HepG2 (cell line): ENCODE measurements around the gene XPC. TPM values are rescaled to one million over a fixed set of nuclear protein-coding genes. Genes with fewer than 3 reads are reported as not detected.

Source experiments
- ATAC-seq: fragments of 200-7000 bp; cut with Tn5 transposase; 3 replicates; pipeline ENCODE4 v1.9.1; 2020; ENCODE audit warnings: mild to moderate bottlenecking, moderate library complexity
- BruUV-seq: library from RNA; stranded (reverse); fragments of 400-500 nt; replicated peaks from 2 replicates; lab custom pipeline; 2021; lab: Mats Ljungman, UMichigan
- CTCF ChIA-PET: fragments of 300-600 bp; formaldehyde crosslinking; extraction: SDS; loops from one replicate; lab custom pipeline; 2021; ENCODE audit warnings: low total read pairs, inconsistent platforms, low intra/inter-chr PET ratio; lab: Yijun Ruan, JAX
- POLR2A ChIA-PET: fragments of 350-600 bp; sonication (Branson Sonifier 250); formaldehyde crosslinking; loops from one replicate; lab custom pipeline; 2020; ENCODE audit warnings: antibody characterized with exemption, inconsistent platforms; lab: Yijun Ruan, JAX
- DNase-seq: peaks from one replicate; pipeline ENCODE4 v3.0.0-alpha.2; 2015; ENCODE audit warnings: low spot score
- FAIRE-seq: peaks from 3 replicates; lab custom pipeline; 2011; peaks lifted over from hg19 to GRCh38; lab: Jason Lieb, UNC
- H2AFZ ChIP-seq: one replicate; pipeline ENCODE4 v1.6.1; 2011; ENCODE audit warnings: low read length, inconsistent platforms
- H3K27ac ChIP-seq: fragments of 300-600 bp; 3 replicates; pipeline ENCODE4 v1.8.0; 2011; ENCODE audit warnings: mixed run types, mild to moderate bottlenecking, mixed read lengths, low read length, inconsistent platforms; ENCODE audit not compliant: insufficient read depth; ENCODE audit errors: extremely low read length
- H3K27me3 ChIP-seq, 2 experiments: fragments of 200-600 bp in 1 of 2; 2 replicates in 1 of 2; 3 replicates in 1 of 2; pipeline versions ENCODE4 v1.6.0 to v1.8.0; 2011; ENCODE audit warnings: low read length in 2 of 2, mild to moderate bottlenecking in 2 of 2, moderate library complexity in 2 of 2, inconsistent platforms in 1 of 2; ENCODE audit not compliant: insufficient read depth in 2 of 2, control insufficient read depth in 1 of 2
- H3K36me3 ChIP-seq, 2 experiments: fragments of 200-600 bp in 1 of 2; replicated peaks in 1 of 2; 2 replicates in 1 of 2; 3 replicates in 1 of 2; pipeline versions ENCODE4 v1.5.1 to v1.8.0; 2011; ENCODE audit warnings: low read length in 2 of 2, inconsistent platforms in 1 of 2; ENCODE audit not compliant: insufficient read depth in 2 of 2, control insufficient read depth in 1 of 2
- H3K4me1 ChIP-seq: 2 replicates; pipeline ENCODE4 v1.5.1; 2012; ENCODE audit warnings: low read length, inconsistent platforms; ENCODE audit not compliant: insufficient read depth
- H3K4me2 ChIP-seq: 2 replicates; pipeline ENCODE4 v1.6.0; 2011; ENCODE audit warnings: low read depth, low read length, inconsistent platforms
- H3K4me3 ChIP-seq, 3 experiments: fragments of 200-600 bp in 1 of 3; sonication (generic), shearing (Covaris generic) in 1 of 3; replicated peaks in 1 of 3; 2 replicates each; pipeline ENCODE4 v1.5.1; 2011 to 2016; ENCODE audit warnings: low read length in 3 of 3, inconsistent platforms in 2 of 3, low read depth in 2 of 3, mild to moderate bottlenecking in 2 of 3, control low read depth in 1 of 3, mixed read lengths in 1 of 3; ENCODE audit not compliant: insufficient read depth in 1 of 3
- H3K79me2 ChIP-seq: one replicate; pipeline ENCODE4 v1.6.1; 2011; ENCODE audit warnings: low read length, inconsistent platforms; ENCODE audit not compliant: insufficient read depth
- H3K9ac ChIP-seq: 2 replicates; pipeline ENCODE4 v1.6.0; 2011; ENCODE audit warnings: mild to moderate bottlenecking, low read depth, low read length, inconsistent platforms; ENCODE audit not compliant: insufficient read depth
- H3K9me3 ChIP-seq: 2 replicates; pipeline ENCODE4 v1.5.1; 2012; ENCODE audit warnings: mild to moderate bottlenecking, low read length
- H4K20me1 ChIP-seq: 2 replicates; pipeline ENCODE4 v1.6.0; 2011; ENCODE audit warnings: inconsistent platforms, mild to moderate bottlenecking, low read length, moderate library complexity; ENCODE audit not compliant: insufficient read depth
- AGO2 ChIP-seq: fragments of 200-400 bp; formaldehyde crosslinking; optimal IDR thresholded peaks from 2 replicates; pipeline ENCODE3; 2017; ENCODE audit warnings: mild to moderate bottlenecking, low read depth, low read length, moderate library complexity
- ATF7 ChIP-seq, 2 experiments: fragments of 450-650 bp in 1 of 2; sonication (generic) in 1 of 2; formaldehyde crosslinking in 1 of 2; IDR thresholded peaks; 2 replicates each; pipeline versions ENCODE4 v1.4.0 to v1.6.1; 2016 to 2020; ENCODE audit warnings: antibody characterized with exemption in 1 of 2, mild to moderate bottlenecking in 1 of 2, missing genetic modification reagents in 1 of 2
- CBFB ChIP-seq: sonication (generic); formaldehyde crosslinking; IDR thresholded peaks from 2 replicates; pipeline ENCODE4 v1.4.0; 2020; ENCODE audit warnings: missing genetic modification reagents
- CHD4 ChIP-seq: fragments of 200-600 bp; sonication (generic); IDR thresholded peaks from 2 replicates; pipeline ENCODE4 v1.7.0; 2017; ENCODE audit warnings: mild to moderate bottlenecking, low read length, borderline replicate concordance
- FIP1L1 ChIP-seq: fragments of 200-400 bp; formaldehyde crosslinking; IDR thresholded peaks from 2 replicates; pipeline ENCODE4 v1.6.1; 2018; ENCODE audit warnings: low read depth, mild to moderate bottlenecking, low read length, moderate library complexity, borderline replicate concordance; ENCODE audit not compliant: insufficient read depth
- GATAD1 ChIP-seq: IDR thresholded peaks from 2 replicates; pipeline ENCODE4 v1.6.1; 2016; ENCODE audit warnings: missing genetic modification reagents, missing compliant biosample characterization
- HES4 ChIP-seq: sonication (generic); formaldehyde crosslinking; IDR thresholded peaks from 2 replicates; pipeline ENCODE4 v1.9.0; 2021; ENCODE audit warnings: mild to moderate bottlenecking, missing genetic modification reagents, borderline replicate concordance
- ZC3H13 ChIP-seq: sonication (generic); formaldehyde crosslinking; IDR thresholded peaks from 2 replicates; pipeline ENCODE4 v1.8.1; 2023; ENCODE audit warnings: mild to moderate bottlenecking, missing genetic modification reagents, moderate library complexity
- WGBS: methylation state at CpG from one replicate; pipeline ENCODE4 v1.1.6; 2017; ENCODE audit warnings: low lambda C conversion rate; 5-methylcytosine and 5-hydroxymethylcytosine counted together
- in situ Hi-C: cut with HindIII; loops from 2 replicates; pipeline ENCODE4 v1.10.0; 2017; ENCODE audit warnings: low pct_unique_long_range_greater_than_20kb; ENCODE audit not compliant: extremely low pct_ligation_motif_present
- intact Hi-C: fragments of 100-400 bp; cut with micrococcal nuclease; formaldehyde crosslinking; loops from one replicate; pipeline ENCODE4 v1.10.0; 2022; ENCODE audit not compliant: unreplicated experiment
- polyA plus RNA-seq, 8 experiments: library from polyadenylated mRNA; depleted of rRNA in 3 of 8; stranded (reverse) in 7 of 8; unstranded in 1 of 8; fragments of >200 nt; fragmentation: Illumina TruSeq in 4 of 8; extraction: Trizol in 4 of 8; gene quantifications; 2 replicates each; pipeline versions ENCODE4 v1.2.1 to v1.2.3, GENCODE V29; 2011 to 2016; ENCODE audit warnings: low read depth in 4 of 8, missing spikeins in 1 of 8, mixed read lengths in 1 of 8; ENCODE audit not compliant: insufficient read depth in 1 of 8
- total RNA-seq, 5 experiments: library from RNA; depleted of rRNA; stranded (reverse); fragments of >200 nt; fragmentation: Illumina TruSeq; extraction: Trizol; gene quantifications; 2 replicates each; pipeline ENCODE4 v1.2.3, GENCODE V29; 2016; ENCODE audit warnings: low read depth in 1 of 5
- TF ChIP-seq, protein P1 (sequence below): sonication (generic); formaldehyde crosslinking; IDR thresholded peaks from 2 replicates; pipeline ENCODE4 v1.8.1; 2023; ENCODE audit warnings: missing genetic modification reagents, inconsistent platforms, borderline replicate concordance
- TF ChIP-seq, protein P2 (sequence below): sonication (generic); formaldehyde crosslinking; IDR thresholded peaks from 2 replicates; pipeline ENCODE4 v1.8.1; 2023; ENCODE audit warnings: mild to moderate bottlenecking, inconsistent platforms, moderate library complexity, missing genetic modification reagents, borderline replicate concordance
- TF ChIP-seq, protein P3 (sequence below): sonication (generic); formaldehyde crosslinking; IDR thresholded peaks from 2 replicates; pipeline ENCODE4 v1.5.0; 2020; ENCODE audit warnings: missing genetic modification reagents
- TF ChIP-seq, protein P4 (sequence below): sonication (generic); formaldehyde crosslinking; IDR thresholded peaks from 2 replicates; pipeline ENCODE4 v1.5.0; 2020; ENCODE audit warnings: missing genetic modification reagents

The XPC gene
- total and polyA plus RNA-seq, 2 of the 13 experiments (the other 11 are each of a cell fraction or from before 2014, with no cell fraction given): 9.4 to 24.1 TPM

DNA sequence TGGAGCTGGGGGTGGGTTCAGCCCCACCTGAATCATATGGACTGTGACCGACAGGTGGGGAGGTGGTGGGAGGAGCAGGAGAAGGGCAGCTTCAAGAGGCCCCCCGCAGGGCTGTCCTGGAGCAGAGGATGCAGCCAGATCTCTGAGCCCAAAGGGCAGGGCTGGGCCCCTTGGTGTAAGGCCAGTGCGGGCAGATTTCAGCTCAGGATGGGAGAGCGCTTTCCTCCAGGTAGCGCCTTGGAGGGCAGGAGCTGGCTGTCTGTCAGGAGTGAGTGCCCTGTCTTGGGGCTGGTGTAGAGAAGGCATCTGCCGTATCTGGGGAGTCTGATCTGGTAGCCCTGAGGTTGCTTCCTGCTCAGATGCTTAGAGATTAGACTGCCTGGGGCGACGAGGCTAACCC is 46.3 kb downstream of the XPC start:
- H3K4me2 ChIP-seq: no peak overlapping the region
- H2AFZ ChIP-seq: no peak overlapping the region
- in situ Hi-C loops: no loop called here
- H3K4me1 ChIP-seq: peaks cover 20% of the 10 kb centered on the region
- H3K9ac ChIP-seq: no peak overlapping the region
- POLR2A ChIA-PET: interaction anchor here (1.6 kb wide), 1 partner anchor 13 kb away, joined by 5 read pairs; no protein-coding TSS in a partner anchor
- TF ChIP-seq, protein P1, sequence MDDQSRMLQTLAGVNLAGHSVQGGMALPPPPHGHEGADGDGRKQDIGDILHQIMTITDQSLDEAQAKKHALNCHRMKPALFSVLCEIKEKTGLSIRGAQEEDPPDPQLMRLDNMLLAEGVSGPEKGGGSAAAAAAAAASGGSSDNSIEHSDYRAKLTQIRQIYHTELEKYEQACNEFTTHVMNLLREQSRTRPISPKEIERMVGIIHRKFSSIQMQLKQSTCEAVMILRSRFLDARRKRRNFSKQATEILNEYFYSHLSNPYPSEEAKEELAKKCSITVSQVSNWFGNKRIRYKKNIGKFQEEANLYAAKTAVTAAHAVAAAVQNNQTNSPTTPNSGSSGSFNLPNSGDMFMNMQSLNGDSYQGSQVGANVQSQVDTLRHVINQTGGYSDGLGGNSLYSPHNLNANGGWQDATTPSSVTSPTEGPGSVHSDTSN (CRISPR knock-in tag): no peak
- peak; percentile 48 for TF ChIP-seq AGO2
- no peak for TF ChIP-seq ATF7 (IDR thresholded peaks at IDR 0.05)
- TF ChIP-seq ATF7 (CRISPR knock-in tag; IDR thresholded peaks at IDR 0.05): no peak
- no peak for TF ChIP-seq GATAD1 (CRISPR knock-in tag)
- TF ChIP-seq, all 625 proteins: peak for 1
- ATAC-seq (no peak), FAIRE-seq (no peak), DNase-seq (no peak)
- 0 out of 2 replicates have a peak, but pooled peaks cover 6% of the 10 kb centered on the region for H4K20me1 ChIP-seq
- peaks cover 35 to 84% of the 10 kb centered on the region in 2 experiments for H3K36me3 ChIP-seq
- H3K4me3 ChIP-seq: no peak overlapping the region
- no peak overlapping the region for H3K27ac ChIP-seq
- intact Hi-C loops: no loop called here
- CTCF ChIA-PET: no interaction called here
- H3K79me2 ChIP-seq: peaks cover 17% of the 10 kb centered on the region
- no TSS peak for BruUV-seq
- no peaks in the 10 kb centered on the region for H3K27me3 ChIP-seq
- WGBS: 100% methylated on average over 4 of the region's 8 CpGs
- no peaks in the 10 kb centered on the region for H3K9me3 ChIP-seq

DNA sequence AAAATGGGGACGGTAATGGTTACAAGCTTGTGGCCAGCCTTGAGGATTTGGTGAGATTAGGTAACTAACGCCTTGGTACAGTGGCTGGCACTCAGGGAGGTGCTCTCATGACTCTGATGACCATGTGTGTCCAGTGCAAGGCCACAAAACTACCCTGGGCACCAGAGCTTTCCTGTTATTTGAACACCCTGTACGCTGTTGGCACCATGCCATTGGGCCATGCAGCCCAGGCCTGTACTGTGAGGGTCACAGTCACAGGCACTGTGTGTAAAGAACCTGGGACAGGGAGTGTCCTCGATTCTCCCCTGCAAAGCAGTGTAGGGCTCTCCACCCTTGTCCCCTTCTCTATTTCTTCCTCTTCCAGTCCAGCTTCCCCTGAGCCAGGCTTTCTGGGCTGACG is 47.3 kb downstream of the XPC start:
- peaks cover 26% of the 10 kb centered on the region for H3K79me2 ChIP-seq
- no peaks in the 10 kb centered on the region for H3K9me3 ChIP-seq
- H3K4me2 ChIP-seq: no peak overlapping the region
- H3K27me3 ChIP-seq: no peaks in the 10 kb centered on the region
- H4K20me1 ChIP-seq: peaks cover 14% of the 10 kb centered on the region
- H3K9ac ChIP-seq: no peak overlapping the region
- DNase-seq (no peak), FAIRE-seq (no peak), ATAC-seq (no peak)
- H3K4me3 ChIP-seq: no peak overlapping the region
- ChIA-PET POLR2A (interaction anchor here (1.0 kb wide), 1 partner anchor 13 kb away, joined by 3 read pairs; no protein-coding TSS in a partner anchor), CTCF (no interaction called here)
- WGBS: 96% methylated on average over 3 of the region's 5 CpGs
- no TSS peak for BruUV-seq
- no peak overlapping the region for H2AFZ ChIP-seq
- no peak overlapping the region for H3K27ac ChIP-seq
- peaks cover 29% of the 10 kb centered on the region for H3K4me1 ChIP-seq
- intact Hi-C loops: no loop called here
- in situ Hi-C loops: no loop called here
- H3K36me3 ChIP-seq: peaks cover 32 to 79% of the 10 kb centered on the region in 2 experiments
- TF ChIP-seq CHD4 (no peak), ZC3H13 (CRISPR knock-in tag) (no peak), HES4 (no peak), CBFB (no peak), FIP1L1 (no peak), ATF7 (IDR thresholded peaks at IDR 0.05) (no peak), ATF7 (CRISPR knock-in tag; IDR thresholded peaks at IDR 0.05) (no peak)
- TF ChIP-seq, protein P2, sequence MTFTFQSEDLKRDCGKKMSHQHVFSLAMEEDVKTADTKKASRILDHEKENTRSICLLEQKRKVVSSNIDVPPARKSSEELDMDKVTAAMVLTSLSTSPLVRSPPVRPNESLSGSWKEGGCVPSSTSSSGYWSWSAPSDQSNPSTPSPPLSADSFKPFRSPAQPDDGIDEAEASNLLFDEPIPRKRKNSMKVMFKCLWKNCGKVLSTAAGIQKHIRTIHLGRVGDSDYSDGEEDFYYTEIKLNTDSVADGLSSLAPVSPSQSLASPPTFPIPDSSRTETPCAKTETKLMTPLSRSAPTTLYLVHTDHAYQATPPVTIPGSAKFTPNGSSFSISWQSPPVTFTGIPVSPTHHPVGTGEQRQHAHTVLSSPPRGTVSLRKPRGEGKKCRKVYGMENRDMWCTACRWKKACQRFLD (CRISPR knock-in tag): no peak
- TF ChIP-seq, protein P3, sequence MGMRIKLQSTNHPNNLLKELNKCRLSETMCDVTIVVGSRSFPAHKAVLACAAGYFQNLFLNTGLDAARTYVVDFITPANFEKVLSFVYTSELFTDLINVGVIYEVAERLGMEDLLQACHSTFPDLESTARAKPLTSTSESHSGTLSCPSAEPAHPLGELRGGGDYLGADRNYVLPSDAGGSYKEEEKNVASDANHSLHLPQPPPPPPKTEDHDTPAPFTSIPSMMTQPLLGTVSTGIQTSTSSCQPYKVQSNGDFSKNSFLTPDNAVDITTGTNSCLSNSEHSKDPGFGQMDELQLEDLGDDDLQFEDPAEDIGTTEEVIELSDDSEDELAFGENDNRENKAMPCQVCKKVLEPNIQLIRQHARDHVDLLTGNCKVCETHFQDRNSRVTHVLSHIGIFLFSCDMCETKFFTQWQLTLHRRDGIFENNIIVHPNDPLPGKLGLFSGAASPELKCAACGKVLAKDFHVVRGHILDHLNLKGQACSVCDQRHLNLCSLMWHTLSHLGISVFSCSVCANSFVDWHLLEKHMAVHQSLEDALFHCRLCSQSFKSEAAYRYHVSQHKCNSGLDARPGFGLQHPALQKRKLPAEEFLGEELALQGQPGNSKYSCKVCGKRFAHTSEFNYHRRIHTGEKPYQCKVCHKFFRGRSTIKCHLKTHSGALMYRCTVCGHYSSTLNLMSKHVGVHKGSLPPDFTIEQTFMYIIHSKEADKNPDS (CRISPR knock-in tag): no peak
- TF ChIP-seq, protein P4, sequence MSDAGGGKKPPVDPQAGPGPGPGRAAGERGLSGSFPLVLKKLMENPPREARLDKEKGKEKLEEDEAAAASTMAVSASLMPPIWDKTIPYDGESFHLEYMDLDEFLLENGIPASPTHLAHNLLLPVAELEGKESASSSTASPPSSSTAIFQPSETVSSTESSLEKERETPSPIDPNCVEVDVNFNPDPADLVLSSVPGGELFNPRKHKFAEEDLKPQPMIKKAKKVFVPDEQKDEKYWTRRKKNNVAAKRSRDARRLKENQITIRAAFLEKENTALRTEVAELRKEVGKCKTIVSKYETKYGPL (CRISPR knock-in tag): no peak
